GM18502 (cell line): ENCODE measurements around the gene KRT28.
"Not testable (repeated sequence)": the region's sequence is repeated elsewhere in the genome, so short reads cannot be mapped to it uniquely, and the experiment has no call there.

ENCODE experiments used
- ATAC-seq: cut with Tn5 transposase; IDR thresholded peaks from one replicate; pipeline ENCODE4 v1.9.1; 2021; ENCODE audit warnings: mild to moderate bottlenecking; ENCODE audit not compliant: unreplicated experiment, poor library complexity

The KRT28 gene

DNA sequence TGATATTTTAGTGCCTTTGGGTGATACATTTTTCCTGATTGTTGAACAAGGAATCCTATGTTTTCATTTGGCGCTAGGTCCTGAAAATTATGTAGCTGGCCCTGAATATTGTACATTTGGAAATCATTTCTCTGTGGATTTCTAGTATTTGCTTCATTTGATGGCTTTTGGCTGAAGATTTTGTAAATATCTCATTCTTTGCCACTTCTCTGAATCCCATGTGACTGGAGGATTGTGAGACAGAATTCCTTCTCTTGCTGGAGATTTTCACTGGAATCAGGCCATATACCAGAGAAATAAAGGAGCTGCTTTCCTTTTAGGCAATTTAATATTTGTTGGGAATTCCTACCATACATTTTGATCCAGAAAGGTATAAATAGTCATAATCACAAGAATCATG lies 8.6 kb downstream of the KRT28 start:
- no peak for ATAC-seq

DNA sequence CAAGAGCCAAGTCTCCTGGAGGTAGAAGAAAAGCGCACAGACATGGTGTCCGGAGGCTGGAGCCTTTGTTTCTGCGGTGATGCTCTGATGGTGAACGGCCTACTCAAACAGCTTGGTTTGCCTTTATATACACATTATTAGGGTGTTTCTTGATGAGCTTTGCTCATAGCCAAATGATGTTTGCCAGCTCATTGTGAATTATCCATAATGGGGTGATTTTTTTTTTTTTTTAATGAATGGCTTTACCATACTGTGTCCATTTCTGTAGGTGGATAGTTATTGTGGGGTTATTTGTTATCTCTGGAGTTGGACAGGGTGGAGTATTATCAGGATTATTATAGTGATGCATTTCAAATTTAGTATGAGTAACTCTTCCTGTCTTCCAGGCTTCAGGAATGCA lies 17.3 kb downstream of the KRT28 start, which contains the start of gene KRT27:
Gene KRT27, minus strand, starts transcription at position 101 of the 400 bp plus-strand sequence. Its CDS starts 57 bp downstream, at position 44.
- ATAC-seq, result no peak

DNA sequence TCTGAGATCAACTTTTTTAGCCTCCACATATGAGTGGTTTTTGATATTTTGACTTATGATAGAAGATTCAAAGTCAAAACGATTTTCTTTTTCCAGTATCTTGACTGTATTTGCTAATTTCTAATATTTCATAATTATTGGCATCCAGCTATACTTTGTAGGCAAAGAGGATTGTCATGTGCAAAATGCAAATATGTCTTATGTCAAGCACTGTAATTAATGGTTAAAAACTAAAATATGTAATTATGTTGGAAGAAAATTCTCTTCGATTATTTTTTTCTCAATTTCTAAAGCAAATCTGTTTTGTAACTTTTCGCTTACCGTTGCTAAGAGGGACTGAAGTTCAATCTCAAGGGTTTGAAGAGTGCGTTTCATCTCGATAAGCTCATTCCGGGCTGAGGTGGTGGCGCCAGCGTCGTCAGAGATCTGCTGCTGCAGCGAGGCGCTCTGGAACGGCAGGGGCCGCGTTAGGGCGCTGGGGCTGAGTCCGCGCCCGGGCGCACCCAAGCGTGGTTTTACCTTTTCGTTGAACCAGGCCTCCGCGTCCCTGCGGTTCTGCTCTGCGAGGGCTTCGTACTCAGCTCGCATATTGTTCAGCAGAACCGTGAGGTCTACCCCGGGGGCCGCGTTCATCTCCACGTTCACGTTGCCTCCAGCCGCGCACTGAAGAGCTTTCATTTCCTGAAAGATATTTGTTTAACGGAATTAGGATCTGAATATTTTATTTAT lies 20.4 kb downstream of the KRT28 start:
- ATAC-seq, result no peak

GRCh38 chr17:40778461-40778860 lies 21.3 kb downstream of the KRT28 start:
- ATAC-seq, result no peak

GRCh38 chr17:40777971-40778370 lies 21.8 kb downstream of the KRT28 start:
- ATAC-seq, result no peak

DNA sequence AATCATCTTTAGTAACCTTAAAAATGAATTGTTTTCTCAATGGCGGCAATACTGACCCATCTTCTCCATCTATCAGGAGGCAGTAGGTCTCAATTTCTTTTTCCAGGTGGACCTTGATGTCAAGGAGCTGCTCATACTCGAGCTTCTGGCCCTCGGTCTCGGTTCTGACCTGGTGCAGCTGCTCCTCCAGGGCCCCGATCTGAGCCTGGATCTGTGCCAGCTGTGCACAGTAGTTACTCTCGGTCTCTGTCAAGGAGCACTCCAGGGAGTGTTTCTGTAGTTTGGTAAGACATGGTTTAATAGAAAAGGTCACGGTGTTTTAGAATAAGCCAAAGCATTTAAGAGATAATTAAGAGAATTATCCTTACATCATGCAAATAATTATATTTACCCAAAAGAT lies 22.3 kb downstream of the KRT28 start:
- ATAC-seq, result no peak

DNA sequence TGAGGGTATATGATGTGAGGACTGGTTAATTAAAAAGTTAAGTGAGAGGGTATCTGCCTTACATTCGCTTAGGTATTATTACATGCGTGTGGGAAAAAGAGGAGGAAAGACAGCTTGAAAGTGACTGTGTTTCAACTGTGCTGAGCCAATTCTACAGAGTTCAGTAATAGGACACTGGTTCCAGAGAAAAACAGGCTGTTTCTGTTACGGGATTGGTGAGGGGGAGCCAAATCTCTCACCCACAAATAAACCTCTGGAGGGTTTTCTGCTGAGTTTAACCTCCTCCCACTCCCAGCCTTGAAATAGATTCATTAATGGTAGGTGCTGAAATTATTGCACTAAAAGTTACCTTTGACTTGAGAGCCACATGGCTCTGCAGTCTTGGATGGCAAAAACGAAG lies 23.8 kb downstream of the KRT28 start:
- ATAC-seq, result no peak

DNA sequence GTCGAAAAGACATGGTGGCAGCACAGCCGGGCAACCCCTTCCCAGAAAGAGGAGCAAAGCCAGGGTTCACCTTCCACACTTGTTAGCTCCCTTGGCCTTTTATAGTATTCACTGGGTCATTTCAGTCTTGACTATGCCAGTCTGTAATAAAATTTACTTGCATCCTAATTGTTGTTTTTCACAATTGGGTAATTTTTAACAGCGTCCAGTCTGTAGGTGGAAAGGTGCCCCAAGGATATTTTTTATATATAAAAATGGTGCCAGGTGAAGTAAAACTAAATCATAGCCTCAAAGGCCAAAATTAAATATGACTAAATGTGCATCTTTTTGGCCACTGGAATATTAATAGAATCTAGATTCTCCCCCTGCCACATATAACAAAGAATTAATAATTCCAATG lies 27.7 kb downstream of the KRT28 start, which contains the start of gene KRT26:
Gene KRT26, minus strand, starts transcription at position 101 of the 400 bp plus-strand sequence. Its CDS starts 88 bp downstream, at position 13.
- ATAC-seq, result no peak

- ATAC-seq, result no peak
Measured at GRCh38 chr17:40765657-40766056, 34.1 kb downstream of the KRT28 start.

DNA sequence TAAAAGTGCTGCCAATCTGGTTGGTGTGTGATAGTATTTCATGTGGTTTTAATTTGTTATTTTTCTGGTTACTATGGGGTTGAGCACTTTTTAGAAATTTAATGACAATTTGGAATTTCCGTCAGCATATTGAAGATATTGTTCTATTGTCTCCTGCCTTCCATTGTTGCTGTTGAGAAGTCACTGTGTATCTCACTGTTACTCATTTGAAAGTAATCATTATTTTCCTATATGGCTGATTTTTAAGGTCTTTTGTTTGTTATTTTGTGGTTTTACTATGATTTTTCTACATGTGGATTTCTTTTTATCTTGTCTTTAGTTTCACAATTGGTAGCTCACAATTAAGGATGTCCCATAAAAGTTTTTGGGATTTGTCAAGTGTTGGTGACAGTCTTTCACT lies 36.0 kb downstream of the KRT28 start:
- no peak for ATAC-seq

DNA sequence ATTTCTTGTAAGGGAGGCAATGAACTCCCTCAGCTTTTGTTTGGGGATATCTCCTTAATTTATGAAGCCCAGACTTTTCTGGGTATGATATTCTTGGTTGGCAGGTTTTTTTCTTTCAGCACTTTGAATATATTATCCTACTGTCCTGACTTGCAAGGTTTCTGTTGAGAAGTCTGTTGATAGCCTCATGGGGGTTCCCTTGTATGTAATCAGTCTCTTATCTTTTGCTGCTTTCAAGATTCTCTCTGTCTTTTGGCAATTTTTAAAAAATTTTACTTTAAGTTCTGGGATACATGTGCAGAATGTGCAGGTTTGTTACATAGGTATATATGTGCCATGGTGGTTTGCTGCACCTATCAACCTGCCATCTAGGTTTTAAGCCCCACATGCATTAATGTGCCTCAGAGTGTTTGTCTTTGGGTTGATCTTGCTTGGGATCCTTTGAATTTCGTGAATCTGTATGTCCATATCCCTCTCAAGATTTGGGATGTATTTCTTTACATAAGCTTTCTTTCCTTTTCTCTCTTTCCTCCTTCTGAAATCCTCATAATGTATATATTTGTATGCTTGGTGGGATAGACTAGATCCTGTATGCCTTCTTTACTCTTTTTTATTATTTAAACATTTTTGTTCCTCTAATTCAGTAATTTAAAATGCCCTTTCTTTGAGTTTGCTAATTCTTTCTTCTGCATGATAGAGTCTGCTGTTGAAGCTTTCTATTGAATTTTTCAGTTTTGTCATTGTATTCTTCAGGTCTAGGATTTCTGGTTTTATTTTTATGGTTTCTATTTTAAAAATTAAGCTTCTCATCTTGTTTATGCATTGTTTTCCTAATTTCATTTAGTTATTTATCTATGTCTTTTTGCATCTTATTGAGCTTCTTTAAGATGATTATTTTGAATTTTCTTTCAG lies 39.4 kb downstream of the KRT28 start:
- ATAC-seq, result no peak

- ATAC-seq, result no peak
Measured at GRCh38 chr17:40755231-40755630, 44.5 kb downstream of the KRT28 start, which contains the start of gene KRT25. KRT25 (minus strand) TSS chr17:40755331; CDS start chr17:40755271, 60 bp downstream.

DNA sequence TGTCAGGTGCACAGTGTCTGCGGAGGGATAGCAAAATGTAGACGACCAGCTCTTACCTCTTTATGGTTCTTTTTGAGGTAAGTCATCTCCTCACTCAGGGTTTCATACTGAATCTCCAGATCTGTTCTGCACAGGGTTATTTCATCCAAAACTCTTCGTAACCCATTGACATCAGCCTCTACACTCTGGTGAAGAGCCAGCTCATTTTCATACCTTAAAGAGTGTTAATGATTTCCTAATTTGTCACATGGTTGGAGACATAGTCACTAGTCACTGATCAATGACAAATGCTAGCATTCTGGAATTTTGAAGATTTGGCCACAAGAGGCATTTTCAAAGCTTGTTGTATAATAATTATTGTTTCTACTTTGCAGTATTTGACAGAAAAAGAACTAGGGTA lies 46.0 kb downstream of the KRT28 start:
- ATAC-seq, result no peak

GRCh38 chr17:40751065-40751464 lies 48.7 kb downstream of the KRT28 start:
- ATAC-seq, result no peak

- no peak for ATAC-seq
Measured at GRCh38 chr17:40750391-40750790, 49.4 kb downstream of the KRT28 start.

GRCh38 chr17:40748666-40749065 lies 51.1 kb downstream of the KRT28 start:
- not testable (repeated sequence) for ATAC-seq
